ENCODE data around the gene CDC27. TPM values are rescaled to one million over a fixed set of nuclear protein-coding genes. Genes with fewer than 3 reads are reported as not detected.
"Not testable (repeated sequence)": the region's sequence is repeated elsewhere in the genome, so short reads cannot be mapped to it uniquely, and the experiment has no call there.

Gene CDC27
- total RNA-seq, 1 donor from 2014 or later = 167 TPM

- Histone ChIP-seq H3K36me3 (peaks cover 14% of the 10 kb centered on the region), H4K20me1 (ENCODE audit: low read depth) (peaks cover 7% of the 10 kb centered on the region), H2AFZ (replicated peaks) (no peak overlapping the region), H3K9me3 (ENCODE audit: low read depth) (no peaks in the 10 kb centered on the region), H3K4me1 (no peaks in the 10 kb centered on the region), H3K4me2 (no peak overlapping the region), H3K27ac (no peak overlapping the region), H3K27me3 (no peaks in the 10 kb centered on the region), H3K4me3 (no peak overlapping the region), H3F3A (ENCODE audit: low read depth) (no peaks in the 10 kb centered on the region), H3K79me2 (ENCODE audit: low read depth) (no peaks in the 10 kb centered on the region), H3K9ac (no peak overlapping the region)
- no peak overlapping the region for H3K27ac Mint-ChIP-seq
- H3K4me1 Mint-ChIP-seq = no peaks in the 10 kb centered on the region
- no peak for DNase-seq (ENCODE audit: low spot score)
- H3K4me3 Mint-ChIP-seq = no peak overlapping the region
- TF ChIP-seq EZH2 (IDR thresholded peaks at IDR 0.05) = no peak
- no peak for TF ChIP-seq CTCF (IDR thresholded peaks at IDR 0.05)
- no peak for TF ChIP-seq EZH2phosphoT487 (IDR thresholded peaks at IDR 0.05)
- H3K27me3 Mint-ChIP-seq (ENCODE audit: insufficient read depth, low read depth) = no peaks in the 10 kb centered on the region
- peaks cover 26% of the 10 kb centered on the region for H3K36me3 Mint-ChIP-seq
- no peaks in the 10 kb centered on the region for H3K9me3 Mint-ChIP-seq
Measured at GRCh38 chr17:47159315-47159714, 29.8 kb downstream of the CDC27 start.

DNA sequence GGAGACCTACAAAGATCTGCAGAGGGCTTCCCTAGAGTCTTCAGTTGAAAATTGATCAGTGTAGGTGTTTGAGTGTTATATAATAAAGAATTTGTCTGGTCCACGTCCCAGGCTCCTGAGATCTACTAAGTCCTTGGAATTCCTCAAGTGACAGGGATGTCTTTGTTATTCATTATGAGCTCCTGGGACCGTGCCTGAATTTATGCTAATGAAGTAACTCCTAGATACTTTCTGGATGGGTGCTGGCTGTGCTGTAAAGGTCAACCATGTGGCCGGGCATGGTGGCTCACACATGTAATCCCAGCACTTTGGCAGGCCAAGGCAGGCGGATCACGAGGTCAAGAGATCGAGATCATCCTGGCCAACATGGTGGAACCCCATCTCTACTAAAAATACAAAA lies 43.7 kb downstream of the CDC27 start:
- TF ChIP-seq EZH2 (IDR thresholded peaks at IDR 0.05) (no peak), CTCF (IDR thresholded peaks at IDR 0.05) (no peak), EZH2phosphoT487 (IDR thresholded peaks at IDR 0.05) (no peak)

DNA sequence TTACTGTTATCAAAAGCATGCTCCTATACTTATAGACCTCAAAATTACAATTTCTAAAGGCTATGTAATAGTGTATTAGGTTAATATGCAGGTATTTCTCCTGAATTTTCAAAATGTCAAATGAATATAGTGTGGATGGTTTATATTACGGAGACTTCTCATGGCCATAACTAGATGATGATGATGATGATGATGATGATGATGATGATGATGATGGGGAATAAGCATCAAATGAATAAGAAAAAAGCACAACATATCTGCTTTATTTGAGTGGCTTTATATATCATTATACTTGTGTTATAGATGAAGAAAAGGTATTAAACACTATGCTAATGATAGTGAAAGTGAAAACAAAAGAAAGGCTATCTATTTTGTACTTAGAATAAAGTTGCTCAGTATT lies 53.9 kb downstream of the CDC27 start:
- H3K36me3 Mint-ChIP-seq = peaks cover 42% of the 10 kb centered on the region
- Histone ChIP-seq H3K9ac (no peak overlapping the region), H3F3A (ENCODE audit: low read depth) (peaks cover 4% of the 10 kb centered on the region), H3K4me2 (no peak overlapping the region), H3K36me3 (peaks cover 33% of the 10 kb centered on the region), H3K27ac (no peak overlapping the region), H3K79me2 (ENCODE audit: low read depth) (no peaks in the 10 kb centered on the region), H3K4me1 (no peaks in the 10 kb centered on the region), H3K27me3 (no peaks in the 10 kb centered on the region), H4K20me1 (ENCODE audit: low read depth) (no peaks in the 10 kb centered on the region), H3K4me3 (no peak overlapping the region), H3K9me3 (ENCODE audit: low read depth) (no peaks in the 10 kb centered on the region), H2AFZ (replicated peaks) (no peak overlapping the region)
- no peak overlapping the region for H3K4me3 Mint-ChIP-seq
- TF ChIP-seq EZH2phosphoT487 (IDR thresholded peaks at IDR 0.05) = no peak
- no peak for TF ChIP-seq CTCF (IDR thresholded peaks at IDR 0.05)
- no peak for TF ChIP-seq EZH2 (IDR thresholded peaks at IDR 0.05)
- H3K27me3 Mint-ChIP-seq (ENCODE audit: insufficient read depth, low read depth) = no peaks in the 10 kb centered on the region
- no peak for DNase-seq (ENCODE audit: low spot score)
- H3K4me1 Mint-ChIP-seq = no peaks in the 10 kb centered on the region
- no peaks in the 10 kb centered on the region for H3K9me3 Mint-ChIP-seq
- no peak overlapping the region for H3K27ac Mint-ChIP-seq

More for the DNA sequence above, 43.7 kb downstream of the CDC27 start:
- Histone ChIP-seq H2AFZ (replicated peaks) (no peak overlapping the region), H3K4me1 (no peaks in the 10 kb centered on the region), H3F3A (ENCODE audit: low read depth) (no peaks in the 10 kb centered on the region), H3K36me3 (peaks cover 41% of the 10 kb centered on the region), H3K27ac (no peak overlapping the region), H3K4me3 (no peak overlapping the region), H3K9me3 (ENCODE audit: low read depth) (no peaks in the 10 kb centered on the region), H3K79me2 (ENCODE audit: low read depth) (no peaks in the 10 kb centered on the region), H3K27me3 (no peaks in the 10 kb centered on the region), H4K20me1 (ENCODE audit: low read depth) (no peaks in the 10 kb centered on the region), H3K4me2 (no peak overlapping the region), H3K9ac (no peak overlapping the region)
- Mint-ChIP-seq H3K4me1 (no peaks in the 10 kb centered on the region), H3K36me3 (peaks cover 39% of the 10 kb centered on the region), H3K9me3 (no peaks in the 10 kb centered on the region), H3K27ac (no peak overlapping the region), H3K4me3 (no peak overlapping the region), H3K27me3 (ENCODE audit: insufficient read depth, low read depth) (no peaks in the 10 kb centered on the region)
- DNase-seq (ENCODE audit: low spot score) = peak; percentile 1

- H2AFZ ChIP-seq (replicated peaks); H3K4me2 ChIP-seq; H4K20me1 ChIP-seq (ENCODE audit: low read depth); DNase-seq (ENCODE audit: low spot score); H3F3A ChIP-seq (ENCODE audit: low read depth); H3K27ac ChIP-seq; H3K27me3 Mint-ChIP-seq (ENCODE audit: insufficient read depth, low read depth); H3K9me3 ChIP-seq (ENCODE audit: low read depth); H3K4me1 ChIP-seq; H3K79me2 ChIP-seq (ENCODE audit: low read depth); H3K27ac Mint-ChIP-seq; H3K9ac ChIP-seq; H3K4me1 Mint-ChIP-seq; H3K9me3 Mint-ChIP-seq; H3K4me3 ChIP-seq; H3K4me3 Mint-ChIP-seq; H3K27me3 ChIP-seq: not testable (repeated sequence)
- H3K36me3 ChIP-seq = peaks cover 26% of the 10 kb centered on the region
- H3K36me3 Mint-ChIP-seq = peaks cover 40% of the 10 kb centered on the region
Measured at GRCh38 chr17:47134354-47134753, 54.7 kb downstream of the CDC27 start.

Data from neural progenitor cell (in vitro differentiated cells).